Measurements from ENCODE around the gene PATJ. TPM values are rescaled to one million over a fixed set of nuclear protein-coding genes. Genes with fewer than 3 reads are reported as not detected.
"Not testable (repeated sequence)": the region's sequence is repeated elsewhere in the genome, so short reads cannot be mapped to it uniquely, and the experiment has no call there.

Gene PATJ
- polyA plus RNA-seq, 4 donors = 11.5 to 41.5 (median 16.2) TPM

DNA sequence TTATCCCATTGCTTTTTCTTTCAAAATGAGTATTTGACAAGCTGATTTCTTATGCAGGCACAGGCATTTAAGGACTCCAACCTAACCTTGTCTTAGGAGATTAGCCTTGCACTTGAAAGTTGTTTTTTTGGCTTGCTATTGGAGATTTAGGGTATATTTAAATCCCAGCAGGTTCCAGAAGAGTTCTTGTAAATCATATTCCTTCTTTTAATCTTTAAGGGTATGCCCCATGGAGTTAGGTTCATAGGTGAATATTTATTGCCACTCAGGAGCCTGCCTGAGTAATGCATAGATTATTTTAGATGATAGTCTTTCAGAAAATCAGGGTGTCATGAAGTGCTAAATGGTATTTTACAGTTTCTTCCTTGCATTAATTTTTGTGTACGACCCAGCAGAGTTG is 146.5 kb downstream of the PATJ start:
- peaks cover 0 to 8% (median 0%) of the 10 kb centered on the region in 3 donors for H3K4me1 ChIP-seq (ENCODE audit: control insufficient read depth in 3 of 3, insufficient read depth in 2 of 3, low read depth in 1 of 3, low read length in 2 of 3)
- no peaks in the 10 kb centered on the region for H3K9me3 ChIP-seq (ENCODE audit: control insufficient read depth in 2 of 2, insufficient read depth in 1 of 2, low read depth in 1 of 2, low read length in 1 of 2)
- no peak for FAIRE-seq
- H3K36me3 ChIP-seq (ENCODE audit: control insufficient read depth in 3 of 3, insufficient read depth in 2 of 3, low read depth in 1 of 3, low read length in 3 of 3) = peaks cover 0 to 7% (median 7%) of the 10 kb centered on the region in 3 donors
- H3K27me3 ChIP-seq (ENCODE audit: control insufficient read depth in 3 of 3, insufficient read depth in 3 of 3, low read length in 3 of 3) = no peaks in the 10 kb centered on the region
- WGBS, 3 donors = 74 to 81% (median 79%) methylated on average over 1 of the region's 1 CpG
- DNase-seq = peak; percentile 13 to 19
- no peak overlapping the region for H3K27ac ChIP-seq (ENCODE audit: low read depth in 1 of 3, low read length in 2 of 3)
- no peak overlapping the region for H3K4me3 ChIP-seq (ENCODE audit: low read depth in 1 of 3, low read length in 3 of 3)

DNA sequence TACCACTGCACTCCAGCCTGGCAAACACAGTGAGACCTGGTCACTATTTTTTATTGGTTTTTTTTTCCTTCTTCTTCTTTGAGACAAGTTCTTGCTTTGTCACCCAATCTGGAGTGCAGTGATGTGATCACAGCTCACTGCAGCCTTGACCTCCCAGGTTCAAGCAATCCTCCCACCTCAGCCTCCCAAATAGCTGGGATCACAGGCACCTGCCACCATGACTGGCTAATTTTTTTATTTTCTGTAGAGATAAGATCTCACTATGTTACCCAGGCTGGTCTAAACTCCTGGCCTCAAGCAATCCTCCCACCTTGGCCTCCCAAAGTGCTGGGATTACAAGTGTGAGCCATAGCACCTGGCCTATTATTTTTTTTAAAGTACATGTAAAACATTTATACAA is 148.2 kb downstream of the PATJ start:
- H3K4me1 ChIP-seq (ENCODE audit: control insufficient read depth in 3 of 3, insufficient read depth in 2 of 3, low read depth in 1 of 3, low read length in 2 of 3); H3K9me3 ChIP-seq (ENCODE audit: control insufficient read depth in 2 of 2, insufficient read depth in 1 of 2, low read depth in 1 of 2, low read length in 1 of 2); FAIRE-seq; H3K36me3 ChIP-seq (ENCODE audit: control insufficient read depth in 3 of 3, insufficient read depth in 2 of 3, low read depth in 1 of 3, low read length in 3 of 3); H3K27ac ChIP-seq (ENCODE audit: low read depth in 1 of 3, low read length in 2 of 3); H3K4me3 ChIP-seq (ENCODE audit: low read depth in 1 of 3, low read length in 3 of 3); H3K27me3 ChIP-seq (ENCODE audit: control insufficient read depth in 3 of 3, insufficient read depth in 3 of 3, low read length in 3 of 3); DNase-seq: not testable (repeated sequence)

DNA sequence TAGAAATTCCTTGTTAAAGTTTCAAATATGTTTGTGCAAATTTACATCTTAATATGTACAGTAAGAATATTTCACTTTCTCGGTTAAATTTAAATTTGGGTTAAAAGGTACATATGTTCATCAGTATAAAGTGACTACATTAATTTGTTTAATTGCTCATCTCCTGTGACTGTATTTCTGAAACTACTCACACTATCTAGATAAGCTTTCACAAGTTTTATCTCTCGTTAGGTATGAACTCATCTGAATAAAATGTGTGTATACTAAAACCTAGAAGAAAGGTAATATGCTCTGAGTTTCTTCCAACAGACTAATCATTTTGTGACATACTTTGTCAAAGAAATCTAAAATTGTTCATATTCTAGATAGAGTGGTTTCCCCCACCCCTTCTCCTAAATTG is 150.7 kb downstream of the PATJ start:
- Histone ChIP-seq H3K4me1 (ENCODE audit: control insufficient read depth in 3 of 3, insufficient read depth in 2 of 3, low read depth in 1 of 3, low read length in 2 of 3) (peaks cover 0 to 4% (median 0%) of the 10 kb centered on the region in 3 donors), H3K27ac (ENCODE audit: low read depth in 1 of 3, low read length in 2 of 3) (no peak overlapping the region), H3K36me3 (ENCODE audit: control insufficient read depth in 3 of 3, insufficient read depth in 2 of 3, low read depth in 1 of 3, low read length in 3 of 3) (peaks cover 0 to 10% (median 7%) of the 10 kb centered on the region in 3 donors), H3K9me3 (ENCODE audit: control insufficient read depth in 2 of 2, insufficient read depth in 1 of 2, low read depth in 1 of 2, low read length in 1 of 2) (peaks cover 0 to 7% of the 10 kb centered on the region in 2 donors), H3K27me3 (ENCODE audit: control insufficient read depth in 3 of 3, insufficient read depth in 3 of 3, low read length in 3 of 3) (no peaks in the 10 kb centered on the region), H3K4me3 (ENCODE audit: low read depth in 1 of 3, low read length in 3 of 3) (no peak overlapping the region)
- 68 to 90% (median 72%) methylated on average over 2 of the region's 2 CpGs for WGBS, 3 donors
- FAIRE-seq = no peak
- DNase-seq = no peak

DNA sequence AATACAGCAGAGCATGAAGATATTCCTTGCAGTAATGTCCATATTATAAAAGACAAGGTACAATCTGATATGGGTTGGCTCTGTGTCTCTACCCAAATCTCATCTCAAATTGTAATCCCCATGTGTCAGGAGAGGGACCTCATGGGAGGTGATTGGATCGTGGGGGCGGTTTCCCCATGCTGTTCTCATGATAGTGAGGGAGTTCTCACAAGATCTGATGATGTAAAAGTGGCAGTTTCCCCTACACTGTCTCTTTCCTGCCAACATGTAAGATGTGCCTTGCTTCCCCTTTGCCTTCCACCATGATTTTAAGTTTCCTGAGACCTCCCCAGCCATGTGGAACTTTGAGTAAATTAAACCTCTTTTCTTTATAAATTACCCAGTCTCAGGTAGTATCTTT is 152.0 kb downstream of the PATJ start:
- H3K9me3 ChIP-seq (ENCODE audit: control insufficient read depth in 2 of 2, insufficient read depth in 1 of 2, low read depth in 1 of 2, low read length in 1 of 2); H3K27me3 ChIP-seq (ENCODE audit: control insufficient read depth in 3 of 3, insufficient read depth in 3 of 3, low read length in 3 of 3); H3K4me1 ChIP-seq (ENCODE audit: control insufficient read depth in 3 of 3, insufficient read depth in 2 of 3, low read depth in 1 of 3, low read length in 2 of 3); DNase-seq; H3K4me3 ChIP-seq (ENCODE audit: low read depth in 1 of 3, low read length in 3 of 3); H3K36me3 ChIP-seq (ENCODE audit: control insufficient read depth in 3 of 3, insufficient read depth in 2 of 3, low read depth in 1 of 3, low read length in 3 of 3); FAIRE-seq; H3K27ac ChIP-seq (ENCODE audit: low read depth in 1 of 3, low read length in 2 of 3): not testable (repeated sequence)
- WGBS, 3 donors = 88 to 97% (median 91%) methylated on average over 2 of the region's 2 CpGs

DNA sequence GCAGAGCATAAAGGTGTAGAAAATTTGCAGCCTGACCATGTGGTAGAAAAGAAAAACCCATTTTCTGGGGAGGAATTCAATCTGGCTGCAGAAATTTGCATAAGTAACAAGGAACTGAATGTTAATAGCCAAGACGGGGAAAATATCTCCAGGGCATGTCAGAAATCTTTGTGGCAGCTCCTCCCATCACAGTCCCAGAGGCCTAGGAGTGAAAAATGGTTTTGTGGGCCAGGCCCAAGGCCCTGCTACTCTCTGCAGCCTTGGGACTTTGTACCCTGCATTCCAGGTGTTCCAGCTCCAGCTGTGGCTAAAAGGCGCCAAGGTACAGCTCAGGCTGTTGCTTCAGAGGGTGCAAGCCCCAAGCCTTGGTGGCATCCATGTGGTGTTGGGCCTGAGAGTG is 152.9 kb downstream of the PATJ start:
- Histone ChIP-seq H3K27ac (ENCODE audit: low read depth in 1 of 3, low read length in 2 of 3) (no peak overlapping the region), H3K4me1 (ENCODE audit: control insufficient read depth in 3 of 3, insufficient read depth in 2 of 3, low read depth in 1 of 3, low read length in 2 of 3) (no peaks in the 10 kb centered on the region), H3K36me3 (ENCODE audit: control insufficient read depth in 3 of 3, insufficient read depth in 2 of 3, low read depth in 1 of 3, low read length in 3 of 3) (peaks cover 0 to 10% (median 5%) of the 10 kb centered on the region in 3 donors), H3K4me3 (ENCODE audit: low read depth in 1 of 3, low read length in 3 of 3) (no peak overlapping the region), H3K9me3 (ENCODE audit: control insufficient read depth in 2 of 2, insufficient read depth in 1 of 2, low read depth in 1 of 2, low read length in 1 of 2) (peaks cover 0 to 7% of the 10 kb centered on the region in 2 donors), H3K27me3 (ENCODE audit: control insufficient read depth in 3 of 3, insufficient read depth in 3 of 3, low read length in 3 of 3) (no peaks in the 10 kb centered on the region)
- DNase-seq (no peak), FAIRE-seq (no peak)
- 2 to 53% (median 20%) methylated on average over 2 of the region's 2 CpGs for WGBS, 3 donors

DNA sequence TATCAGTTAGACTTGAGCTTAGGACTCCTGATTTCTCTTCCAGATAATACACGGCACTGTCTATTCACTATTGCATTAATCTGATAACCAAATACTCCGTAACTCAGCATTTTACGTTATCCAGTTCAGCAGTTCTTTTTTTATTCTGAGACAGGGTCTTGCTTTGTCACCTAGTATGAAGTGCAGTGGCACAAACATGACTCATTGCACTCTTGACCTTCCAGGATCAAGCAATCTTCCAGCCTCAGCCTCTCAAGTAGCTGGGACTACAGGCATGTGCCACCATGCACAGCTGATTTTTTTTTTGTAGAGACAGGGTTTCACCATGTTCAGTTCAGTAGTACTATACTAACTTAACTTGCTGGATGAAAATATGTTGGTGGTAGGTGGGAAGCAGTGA is 156.4 kb downstream of the PATJ start:
- DNase-seq (no peak), FAIRE-seq (no peak)
- peaks cover 0 to 7% of the 10 kb centered on the region in 2 donors for H3K9me3 ChIP-seq (ENCODE audit: control insufficient read depth in 2 of 2, insufficient read depth in 1 of 2, low read depth in 1 of 2, low read length in 1 of 2)
- peaks cover 0 to 16% (median 2%) of the 10 kb centered on the region in 3 donors for H3K36me3 ChIP-seq (ENCODE audit: control insufficient read depth in 3 of 3, insufficient read depth in 2 of 3, low read depth in 1 of 3, low read length in 3 of 3)
- 89 to 95% (median 94%) methylated on average over 3 of the region's 3 CpGs for WGBS, 3 donors
- no peaks in the 10 kb centered on the region for H3K27me3 ChIP-seq (ENCODE audit: control insufficient read depth in 3 of 3, insufficient read depth in 3 of 3, low read length in 3 of 3)
- no peaks in the 10 kb centered on the region for H3K4me1 ChIP-seq (ENCODE audit: control insufficient read depth in 3 of 3, insufficient read depth in 2 of 3, low read depth in 1 of 3, low read length in 2 of 3)
- no peak overlapping the region for H3K27ac ChIP-seq (ENCODE audit: low read depth in 1 of 3, low read length in 2 of 3)
- H3K4me3 ChIP-seq (ENCODE audit: low read depth in 1 of 3, low read length in 3 of 3) = no peak overlapping the region

DNA sequence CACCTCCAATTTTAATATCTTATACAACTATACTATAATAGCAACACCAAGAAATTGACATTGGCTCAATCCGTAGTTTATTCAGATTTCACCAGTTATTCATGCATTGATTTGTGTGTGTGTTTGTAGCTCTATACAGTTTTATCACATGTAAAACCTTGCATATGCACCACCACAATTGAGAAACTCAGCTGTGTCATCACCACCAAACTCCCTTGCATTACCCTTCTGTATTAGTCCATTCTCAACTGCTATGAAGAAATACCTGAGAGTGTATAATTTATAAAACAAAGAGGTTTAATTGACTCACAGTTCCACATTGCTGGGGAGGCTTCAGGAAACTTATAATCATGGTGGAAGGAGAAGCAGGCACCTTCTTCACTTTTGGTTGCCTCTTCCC is 162.1 kb downstream of the PATJ start:
- H3K4me3 ChIP-seq (ENCODE audit: low read depth in 1 of 3, low read length in 3 of 3) = no peak overlapping the region
- WGBS, 3 donors = 94 to 100% (median 97%) methylated on average over 1 of the region's 1 CpG
- H3K9me3 ChIP-seq (ENCODE audit: control insufficient read depth in 2 of 2, insufficient read depth in 1 of 2, low read depth in 1 of 2, low read length in 1 of 2) = no peaks in the 10 kb centered on the region
- no peaks in the 10 kb centered on the region for H3K27me3 ChIP-seq (ENCODE audit: control insufficient read depth in 3 of 3, insufficient read depth in 3 of 3, low read length in 3 of 3)
- H3K36me3 ChIP-seq (ENCODE audit: control insufficient read depth in 3 of 3, insufficient read depth in 2 of 3, low read depth in 1 of 3, low read length in 3 of 3) = peaks cover 0 to 15% (median 4%) of the 10 kb centered on the region in 3 donors
- DNase-seq (no peak), FAIRE-seq (no peak)
- no peaks in the 10 kb centered on the region for H3K4me1 ChIP-seq (ENCODE audit: control insufficient read depth in 3 of 3, insufficient read depth in 2 of 3, low read depth in 1 of 3, low read length in 2 of 3)
- no peak overlapping the region for H3K27ac ChIP-seq (ENCODE audit: low read depth in 1 of 3, low read length in 2 of 3)

DNA sequence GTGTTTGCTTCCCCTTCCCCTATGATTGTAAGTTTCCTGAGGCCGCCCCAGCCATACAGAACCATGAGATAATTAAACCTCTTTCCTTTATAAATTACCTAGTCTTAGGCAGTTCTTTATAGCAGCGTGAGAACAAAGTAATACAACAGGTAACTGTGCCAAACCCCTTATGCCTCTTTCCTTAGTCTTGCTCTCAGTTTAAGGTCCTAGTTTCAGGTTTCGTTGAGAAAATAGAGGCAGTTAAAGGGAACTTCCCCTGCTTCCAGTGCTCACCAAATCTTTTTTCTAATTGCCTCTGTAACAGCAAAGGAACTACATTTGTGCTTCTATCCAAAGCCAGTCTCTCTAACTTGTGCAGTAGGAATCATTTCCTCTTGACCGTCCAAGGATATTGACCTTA is 164.8 kb downstream of the PATJ start:
- H3K9me3 ChIP-seq (ENCODE audit: control insufficient read depth in 2 of 2, insufficient read depth in 1 of 2, low read depth in 1 of 2, low read length in 1 of 2) = no peaks in the 10 kb centered on the region
- FAIRE-seq (no peak), DNase-seq (no peak)
- no peaks in the 10 kb centered on the region for H3K27me3 ChIP-seq (ENCODE audit: control insufficient read depth in 3 of 3, insufficient read depth in 3 of 3, low read length in 3 of 3)
- 71 to 96% (median 83%) methylated on average over 4 of the region's 4 CpGs for WGBS, 3 donors
- H3K27ac ChIP-seq (ENCODE audit: low read depth in 1 of 3, low read length in 2 of 3) = no peak overlapping the region
- peaks cover 0 to 18% (median 4%) of the 10 kb centered on the region in 3 donors for H3K36me3 ChIP-seq (ENCODE audit: control insufficient read depth in 3 of 3, insufficient read depth in 2 of 3, low read depth in 1 of 3, low read length in 3 of 3)
- H3K4me1 ChIP-seq (ENCODE audit: control insufficient read depth in 3 of 3, insufficient read depth in 2 of 3, low read depth in 1 of 3, low read length in 2 of 3) = no peaks in the 10 kb centered on the region
- no peak overlapping the region for H3K4me3 ChIP-seq (ENCODE audit: low read depth in 1 of 3, low read length in 3 of 3)

DNA sequence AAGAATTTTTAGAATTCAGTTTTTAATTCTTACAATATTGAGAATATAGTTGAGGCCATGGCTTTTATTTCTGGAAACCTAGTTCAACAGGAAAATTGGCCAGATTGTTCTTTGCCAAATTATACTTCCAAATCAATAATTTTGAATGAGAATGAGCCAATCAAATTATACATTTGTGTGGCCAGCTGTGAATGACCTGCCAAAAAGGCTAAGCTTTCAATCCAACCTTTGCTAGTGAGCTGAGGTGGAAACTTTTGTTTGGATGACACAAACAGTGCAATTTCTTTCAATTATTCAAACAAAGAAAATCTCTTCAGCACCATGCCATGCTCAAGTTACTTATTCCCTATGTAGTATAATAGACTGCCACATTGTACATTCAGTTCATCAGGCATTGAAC is 167.8 kb downstream of the PATJ start:
- H3K36me3 ChIP-seq (ENCODE audit: control insufficient read depth in 3 of 3, insufficient read depth in 2 of 3, low read depth in 1 of 3, low read length in 3 of 3) = peaks cover 0 to 20% (median 6%) of the 10 kb centered on the region in 3 donors
- H3K27ac ChIP-seq (ENCODE audit: low read depth in 1 of 3, low read length in 2 of 3) = no peak overlapping the region
- no peak overlapping the region for H3K4me3 ChIP-seq (ENCODE audit: low read depth in 1 of 3, low read length in 3 of 3)
- H3K9me3 ChIP-seq (ENCODE audit: control insufficient read depth in 2 of 2, insufficient read depth in 1 of 2, low read depth in 1 of 2, low read length in 1 of 2) = no peaks in the 10 kb centered on the region
- FAIRE-seq (no peak), DNase-seq (no peak)
- no peaks in the 10 kb centered on the region for H3K27me3 ChIP-seq (ENCODE audit: control insufficient read depth in 3 of 3, insufficient read depth in 3 of 3, low read length in 3 of 3)
- H3K4me1 ChIP-seq (ENCODE audit: control insufficient read depth in 3 of 3, insufficient read depth in 2 of 3, low read depth in 1 of 3, low read length in 2 of 3) = no peaks in the 10 kb centered on the region
